Measurements from ENCODE around the gene PRLR. TPM values are rescaled to one million over a fixed set of nuclear protein-coding genes. Genes with fewer than 3 reads are reported as not detected.
A peak's percentile ranks its signal among the peaks of the same experiment; 100 is the strongest.

The PRLR gene
- total RNA-seq, 4 donors from 2014 or later, result 15.8 to 80.6 (median 48.0) TPM

DNA sequence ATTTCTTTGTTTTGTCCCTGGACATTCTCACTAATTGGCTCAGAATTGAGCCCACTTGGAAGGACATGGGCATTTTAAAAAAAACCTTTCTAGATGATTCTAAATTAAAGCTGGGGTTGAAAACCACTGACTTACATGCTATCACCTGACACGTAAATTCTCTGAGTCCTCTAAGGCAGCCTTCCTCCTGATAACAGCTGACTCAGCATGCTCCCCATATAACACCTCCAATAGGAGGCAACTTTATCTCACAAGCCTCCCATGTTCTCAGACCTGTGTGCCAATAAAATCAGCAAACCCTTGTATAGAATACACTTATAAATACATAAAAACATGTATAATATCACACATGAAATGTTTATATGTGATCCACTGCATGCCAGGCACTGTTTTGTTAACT lies 133.4 kb downstream of the PRLR start:
- no peak overlapping the region for H3K4me3 ChIP-seq
- intact Hi-C loops (cut with DNase I; ENCODE audit: low total_unique reads), result no loop called here
- DNase-seq, result no peak
- no peaks in the 10 kb centered on the region for H3K36me3 ChIP-seq
- peak overlapping the region in 1 of 2 donors; percentile 37 for H3K27ac ChIP-seq
- no peaks in the 10 kb centered on the region for H3K27me3 ChIP-seq
- H3K4me1 ChIP-seq, result no peaks in the 10 kb centered on the region
- H3K9me3 ChIP-seq, result no peaks in the 10 kb centered on the region
- TF ChIP-seq, protein P1, sequence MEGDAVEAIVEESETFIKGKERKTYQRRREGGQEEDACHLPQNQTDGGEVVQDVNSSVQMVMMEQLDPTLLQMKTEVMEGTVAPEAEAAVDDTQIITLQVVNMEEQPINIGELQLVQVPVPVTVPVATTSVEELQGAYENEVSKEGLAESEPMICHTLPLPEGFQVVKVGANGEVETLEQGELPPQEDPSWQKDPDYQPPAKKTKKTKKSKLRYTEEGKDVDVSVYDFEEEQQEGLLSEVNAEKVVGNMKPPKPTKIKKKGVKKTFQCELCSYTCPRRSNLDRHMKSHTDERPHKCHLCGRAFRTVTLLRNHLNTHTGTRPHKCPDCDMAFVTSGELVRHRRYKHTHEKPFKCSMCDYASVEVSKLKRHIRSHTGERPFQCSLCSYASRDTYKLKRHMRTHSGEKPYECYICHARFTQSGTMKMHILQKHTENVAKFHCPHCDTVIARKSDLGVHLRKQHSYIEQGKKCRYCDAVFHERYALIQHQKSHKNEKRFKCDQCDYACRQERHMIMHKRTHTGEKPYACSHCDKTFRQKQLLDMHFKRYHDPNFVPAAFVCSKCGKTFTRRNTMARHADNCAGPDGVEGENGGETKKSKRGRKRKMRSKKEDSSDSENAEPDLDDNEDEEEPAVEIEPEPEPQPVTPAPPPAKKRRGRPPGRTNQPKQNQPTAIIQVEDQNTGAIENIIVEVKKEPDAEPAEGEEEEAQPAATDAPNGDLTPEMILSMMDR (IDR thresholded peaks at IDR 0.05), result no peak
- TF ChIP-seq POLR2A (IDR thresholded peaks at IDR 0.05), result no peak

DNA sequence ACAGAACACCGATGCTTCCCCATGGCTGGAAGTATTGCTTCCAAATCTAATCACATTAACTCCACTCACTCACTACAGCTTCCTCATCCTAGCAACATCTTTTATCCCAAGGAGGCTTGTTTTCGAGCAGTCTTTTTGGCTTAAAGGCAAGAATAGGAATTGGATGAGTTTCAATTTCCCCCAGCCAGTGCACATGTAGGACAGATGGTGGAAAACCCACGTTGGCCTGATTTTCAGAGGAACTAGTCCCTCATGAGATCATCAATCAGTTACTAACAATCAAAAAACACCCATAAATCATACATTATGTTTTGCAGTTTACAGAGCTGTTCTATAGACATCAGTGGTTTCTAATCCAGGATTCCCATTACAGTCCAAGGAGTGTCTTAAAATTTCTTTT lies 134.1 kb downstream of the PRLR start:
- Histone ChIP-seq H3K36me3 (no peaks in the 10 kb centered on the region), H3K9me3 (no peaks in the 10 kb centered on the region), H3K4me1 (no peaks in the 10 kb centered on the region), H3K27ac (peak overlapping the region; percentile 7 to 37), H3K4me3 (no peak overlapping the region), H3K27me3 (no peaks in the 10 kb centered on the region)
- no peak for DNase-seq
- intact Hi-C loops (cut with DNase I; ENCODE audit: low total_unique reads), result no loop called here
- TF ChIP-seq, protein P1 (IDR thresholded peaks at IDR 0.05), result no peak
- TF ChIP-seq POLR2A (IDR thresholded peaks at IDR 0.05), result no peak

DNA sequence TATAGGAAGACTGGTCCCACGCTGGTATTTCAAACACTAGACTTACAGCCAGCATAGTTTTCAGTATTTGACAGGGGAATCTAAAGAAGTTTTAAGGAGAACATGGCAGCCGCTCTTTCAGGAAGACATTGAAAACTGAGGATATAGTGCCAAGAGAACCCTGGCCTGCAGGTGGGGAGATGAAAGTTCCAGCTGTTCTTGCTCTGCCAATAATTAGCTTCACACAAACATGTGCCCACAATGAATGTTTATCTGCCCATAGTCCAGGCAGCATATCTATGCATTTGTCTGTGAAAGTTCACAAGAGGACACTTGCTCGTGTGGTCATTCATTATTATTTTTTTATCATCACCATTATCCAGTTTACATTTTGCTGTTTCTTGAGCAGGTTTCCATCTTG lies 134.9 kb downstream of the PRLR start:
- H3K4me1 ChIP-seq, result no peaks in the 10 kb centered on the region
- H3K9me3 ChIP-seq, result no peaks in the 10 kb centered on the region
- H3K4me3 ChIP-seq, result no peak overlapping the region
- no peak for DNase-seq
- intact Hi-C loops (cut with DNase I; ENCODE audit: low total_unique reads), result no loop called here
- no peaks in the 10 kb centered on the region for H3K27me3 ChIP-seq
- TF ChIP-seq, protein P1 (IDR thresholded peaks at IDR 0.05), result no peak
- no peak for TF ChIP-seq POLR2A (IDR thresholded peaks at IDR 0.05)
- no peak overlapping the region for H3K27ac ChIP-seq
- no peaks in the 10 kb centered on the region for H3K36me3 ChIP-seq

DNA sequence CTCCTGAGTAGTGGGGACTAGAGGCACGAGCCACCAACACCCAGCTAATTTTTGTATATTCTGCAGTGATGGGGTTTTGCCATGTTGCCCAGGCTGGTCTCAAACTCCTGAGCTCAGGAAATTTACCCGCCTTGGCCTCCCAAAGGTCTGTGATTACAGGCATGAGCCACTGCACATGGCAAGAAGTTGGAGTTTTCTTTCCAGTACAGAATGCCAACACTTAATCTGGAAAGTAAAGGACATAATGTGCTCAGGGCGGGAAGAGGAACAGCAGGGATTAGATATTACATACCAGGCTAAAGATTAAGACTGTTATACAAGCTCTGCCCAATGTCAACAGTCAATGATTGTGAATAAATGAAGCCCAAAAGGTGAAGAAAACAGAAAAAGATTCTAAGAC lies 135.3 kb downstream of the PRLR start:
- intact Hi-C loops (cut with DNase I; ENCODE audit: low total_unique reads), result no loop called here
- TF ChIP-seq, protein P1 (IDR thresholded peaks at IDR 0.05), result no peak
- no peak for TF ChIP-seq POLR2A (IDR thresholded peaks at IDR 0.05)
- H3K27ac ChIP-seq, result no peak overlapping the region
- no peak overlapping the region for H3K4me3 ChIP-seq
- H3K9me3 ChIP-seq, result no peaks in the 10 kb centered on the region
- no peaks in the 10 kb centered on the region for H3K36me3 ChIP-seq
- DNase-seq, result no peak
- no peaks in the 10 kb centered on the region for H3K27me3 ChIP-seq
- no peaks in the 10 kb centered on the region for H3K4me1 ChIP-seq

DNA sequence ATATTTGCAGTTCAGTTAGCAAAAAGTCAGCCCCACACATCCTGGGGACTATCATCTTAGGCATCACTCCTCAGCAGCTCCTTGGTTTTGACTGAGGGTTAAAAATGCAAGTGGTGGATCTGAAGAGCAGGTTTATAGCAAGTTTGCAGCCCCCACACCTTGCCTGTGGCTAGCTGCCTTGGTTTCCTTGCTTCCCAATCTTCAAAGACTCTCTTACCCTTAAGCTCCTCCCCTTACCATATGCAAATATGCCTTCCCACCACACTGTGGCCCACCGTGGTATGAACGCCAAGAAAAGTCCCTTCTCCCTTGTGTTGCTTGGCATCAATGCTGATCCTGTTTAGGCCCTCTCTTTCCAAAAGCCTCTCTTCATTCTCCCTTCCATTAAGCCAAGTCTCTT lies 137.6 kb downstream of the PRLR start:
- peak overlapping the region in 1 of 2 donors; percentile 19 for H3K27ac ChIP-seq
- no peaks in the 10 kb centered on the region for H3K9me3 ChIP-seq
- no peak overlapping the region for H3K4me3 ChIP-seq
- no peak for DNase-seq
- H3K27me3 ChIP-seq, result no peaks in the 10 kb centered on the region
- peaks cover 0 to 5% of the 10 kb centered on the region in 2 donors for H3K4me1 ChIP-seq
- TF ChIP-seq POLR2A (IDR thresholded peaks at IDR 0.05), result no peak
- TF ChIP-seq, protein P1 (IDR thresholded peaks at IDR 0.05), result no peak
- H3K36me3 ChIP-seq, result no peaks in the 10 kb centered on the region
- intact Hi-C loops (cut with DNase I; ENCODE audit: low total_unique reads), result no loop called here

All from uterus (tissue), 4 donors.